SJSA1 (cell line): ENCODE data around the gene ZNF598. TPM values are rescaled to one million over a fixed set of nuclear protein-coding genes. Genes with fewer than 3 reads are reported as not detected.

Experiments
- DNase-seq, 2 experiments: peaks; one replicate each; pipeline ENCODE4 v3.0.0-alpha.2; 2015 to 2020; ENCODE audit warnings: low spot score in 2 of 2, low read depth in 1 of 2
- H3K27ac ChIP-seq: fragments of 250-450 bp; sonication (Bioruptor Pico); 2 replicates; pipeline ENCODE4 v1.5.1; 2020; ENCODE audit warnings: mild to moderate bottlenecking, moderate library complexity
- H3K27me3 ChIP-seq: fragments of 250-450 bp; sonication (Bioruptor Pico); replicated peaks from 2 replicates; pipeline ENCODE4 v1.5.1; 2020; ENCODE audit warnings: mild to moderate bottlenecking, moderate library complexity
- H3K36me3 ChIP-seq: fragments of 250-450 bp; sonication (Bioruptor Pico); 2 replicates; pipeline ENCODE4 v1.5.1; 2020; ENCODE audit warnings: mild to moderate bottlenecking
- H3K4me1 ChIP-seq: fragments of 250-450 bp; sonication (Bioruptor Pico); replicated peaks from 2 replicates; pipeline ENCODE4 v1.6.1; 2021; ENCODE audit warnings: mild to moderate bottlenecking
- H3K4me3 ChIP-seq: fragments of 250-450 bp; sonication (Bioruptor Pico); 2 replicates; pipeline ENCODE4 v1.5.1; 2020; ENCODE audit warnings: mild to moderate bottlenecking
- H3K9me3 ChIP-seq: fragments of 250-450 bp; sonication (Bioruptor Pico); replicated peaks from 2 replicates; pipeline ENCODE4 v1.5.1; 2020; ENCODE audit warnings: mild to moderate bottlenecking
- total RNA-seq: library from RNA; depleted of rRNA; stranded (reverse); fragments of >200 nt; shearing (Covaris generic); gene quantifications from 2 replicates; pipeline ENCODE4 v1.2.3, GENCODE V29; 2014

Gene ZNF598
- total RNA-seq, 1 experiment from 2014 or later = 20.4 TPM

GRCh38 chr16:2045965-2046892 lies 36.6 kb upstream of the ZNF598 start:
- Histone ChIP-seq H3K27me3 (no peaks in the 10 kb centered on the region), H3K4me3 (no peak overlapping the region), H3K9me3 (no peaks in the 10 kb centered on the region), H3K4me1 (peaks cover 35% of the 10 kb centered on the region), H3K27ac (no peak overlapping the region), H3K36me3 (peaks cover 34% of the 10 kb centered on the region)
- DNase-seq = no peak

GRCh38 chr16:2044541-2044940 lies 34.9 kb upstream of the ZNF598 start:
- Histone ChIP-seq H3K9me3 (no peaks in the 10 kb centered on the region), H3K36me3 (peaks cover 35% of the 10 kb centered on the region), H3K4me1 (peaks cover 52% of the 10 kb centered on the region), H3K4me3 (no peak overlapping the region), H3K27ac (no peak overlapping the region), H3K27me3 (no peaks in the 10 kb centered on the region)
- DNase-seq = no peak

- Histone ChIP-seq H3K36me3 (peaks cover 34% of the 10 kb centered on the region), H3K27ac (no peak overlapping the region), H3K4me1 (peaks cover 56% of the 10 kb centered on the region), H3K27me3 (no peaks in the 10 kb centered on the region), H3K4me3 (no peak overlapping the region), H3K9me3 (no peaks in the 10 kb centered on the region)
- DNase-seq = no peak
These were observed 34.2 kb upstream of the ZNF598 start for GRCh38 chr16:2043667-2044451.

GRCh38 chr16:2042986-2043666 lies 33.5 kb upstream of the ZNF598 start:
- DNase-seq = no peak
- Histone ChIP-seq H3K27me3 (no peaks in the 10 kb centered on the region), H3K27ac (no peak overlapping the region), H3K4me3 (no peak overlapping the region), H3K36me3 (peaks cover 39% of the 10 kb centered on the region), H3K4me1 (peaks cover 57% of the 10 kb centered on the region), H3K9me3 (no peaks in the 10 kb centered on the region)

- no peak for DNase-seq
- Histone ChIP-seq H3K27me3 (no peaks in the 10 kb centered on the region), H3K36me3 (peaks cover 44% of the 10 kb centered on the region), H3K4me3 (no peak overlapping the region), H3K4me1 (peaks cover 62% of the 10 kb centered on the region), H3K27ac (no peak overlapping the region), H3K9me3 (no peaks in the 10 kb centered on the region)
These were observed 32.8 kb upstream of the ZNF598 start for GRCh38 chr16:2042171-2042985.

- Histone ChIP-seq H3K27me3 (no peaks in the 10 kb centered on the region), H3K27ac (peak overlapping the region; percentile 60; the same call in 1 of the 2 replicates)
- no peak for DNase-seq
These were observed 31.3 kb upstream of the ZNF598 start for GRCh38 chr16:2040787-2041522.

GRCh38 chr16:2040041-2040786 lies 30.6 kb upstream of the ZNF598 start:
- DNase-seq = no peak
- peaks cover 69% of the 10 kb centered on the region for H3K4me1 ChIP-seq
- peaks cover 55% of the 10 kb centered on the region for H3K36me3 ChIP-seq
- H3K27me3 ChIP-seq = no peaks in the 10 kb centered on the region
- H3K4me3 ChIP-seq = no peak overlapping the region
- peak overlapping the region; percentile 60 for H3K27ac ChIP-seq
- no peaks in the 10 kb centered on the region for H3K9me3 ChIP-seq

More at GRCh38 chr16:2040787-2041522, 31.3 kb upstream of the ZNF598 start:
- H3K36me3 ChIP-seq = peaks cover 58% of the 10 kb centered on the region
- peaks cover 62% of the 10 kb centered on the region for H3K4me1 ChIP-seq
- H3K4me3 ChIP-seq = no peak overlapping the region
- H3K9me3 ChIP-seq = no peaks in the 10 kb centered on the region

- H3K27ac ChIP-seq = peak overlapping the region; percentile 60
- DNase-seq = peak; percentile 84 to 95
- peaks cover 75% of the 10 kb centered on the region for H3K4me1 ChIP-seq
These were observed 29.8 kb upstream of the ZNF598 start for GRCh38 chr16:2039274-2040031.

GRCh38 chr16:2038382-2039231 lies 29.0 kb upstream of the ZNF598 start:
- H3K27me3 ChIP-seq = no peaks in the 10 kb centered on the region
- H3K27ac ChIP-seq = peak overlapping the region; percentile 60
- no peaks in the 10 kb centered on the region for H3K9me3 ChIP-seq
- H3K4me1 ChIP-seq = peaks cover 80% of the 10 kb centered on the region
- peaks cover 64% of the 10 kb centered on the region for H3K36me3 ChIP-seq
- H3K4me3 ChIP-seq = no peak overlapping the region
- DNase-seq = no peak

More at GRCh38 chr16:2039274-2040031, 29.8 kb upstream of the ZNF598 start:
- Histone ChIP-seq H3K4me3 (no peak overlapping the region), H3K27me3 (no peaks in the 10 kb centered on the region), H3K9me3 (no peaks in the 10 kb centered on the region), H3K36me3 (peaks cover 60% of the 10 kb centered on the region)

GRCh38 chr16:2037647-2038381 lies 28.2 kb upstream of the ZNF598 start:
- no peak for DNase-seq
- Histone ChIP-seq H3K4me1 (peaks cover 88% of the 10 kb centered on the region), H3K27me3 (no peaks in the 10 kb centered on the region), H3K36me3 (peaks cover 72% of the 10 kb centered on the region), H3K4me3 (no peak overlapping the region), H3K9me3 (no peaks in the 10 kb centered on the region), H3K27ac (no peak overlapping the region)
